Progenitor cell of endocrine pancreas (in vitro differentiated cells): Measurements from ENCODE around the gene EBF4. TPM values are rescaled to one million over a fixed set of nuclear protein-coding genes. Genes with fewer than 3 reads are reported as not detected.

Source experiments
- DNase-seq: peaks from one replicate; pipeline ENCODE4 v3.0.0; 2021; ENCODE audit warnings: low spot score; ENCODE audit not compliant: unreplicated experiment
- H3K27ac Mint-ChIP-seq: 2 replicates; pipeline ENCODE4 v1.8.0; 2021; ENCODE audit warnings: mild to moderate bottlenecking, moderate library complexity, mixed read lengths
- H3K27me3 Mint-ChIP-seq: 2 replicates; pipeline ENCODE4 v1.8.0; 2021; ENCODE audit warnings: mixed read lengths
- H3K36me3 Mint-ChIP-seq: 2 replicates; pipeline ENCODE4 v1.8.0; 2022; ENCODE audit warnings: mixed read lengths; ENCODE audit not compliant: insufficient read depth
- H3K4me1 Mint-ChIP-seq: 2 replicates; pipeline ENCODE4 v1.8.0; 2021; ENCODE audit warnings: low read depth, mixed read lengths
- H3K4me3 Mint-ChIP-seq: 2 replicates; pipeline ENCODE4 v1.8.0; 2021; ENCODE audit warnings: low read depth, mild to moderate bottlenecking, moderate library complexity, mixed read lengths
- H3K9me3 Mint-ChIP-seq: 2 replicates; pipeline ENCODE4 v1.8.0; 2021; ENCODE audit warnings: low read depth, mixed read lengths
- total RNA-seq: library from RNA; stranded (reverse); gene quantifications from 2 replicates; pipeline ENCODE4 v1.2.1, GENCODE V29; 2021
- TF ChIP-seq, protein P1 (sequence below): fragments of 200-600 bp; sonication (generic); IDR thresholded peaks from one replicate; pipeline ENCODE4 v1.5.0; 2021; ENCODE audit warnings: antibody characterized with exemption, mild to moderate bottlenecking; ENCODE audit not compliant: unreplicated experiment

Gene EBF4
- total RNA-seq, 1 donor from 2014 or later = 63.8 TPM

DNA sequence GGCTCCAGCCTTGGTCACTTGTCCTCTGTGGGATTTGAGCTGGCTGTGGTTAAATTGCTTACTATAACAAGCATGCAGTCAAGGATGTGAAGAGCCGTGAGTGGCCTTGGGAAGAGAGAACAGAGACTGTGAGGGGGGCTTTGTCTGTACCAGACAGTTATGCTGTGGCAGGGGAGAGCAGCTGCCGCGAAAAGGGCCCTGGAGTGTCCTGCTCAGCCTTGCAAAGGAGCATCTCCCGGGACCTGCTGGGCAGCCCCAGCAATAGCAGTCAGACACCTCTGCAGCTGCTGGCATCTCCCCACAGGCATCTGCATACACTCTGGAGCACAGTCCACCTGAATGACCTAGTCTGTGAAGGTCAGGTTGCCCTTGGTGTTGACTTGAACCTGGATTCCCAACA lies 6.3 kb downstream of the EBF4 start:
- H3K36me3 Mint-ChIP-seq = peaks cover 3% of the 10 kb centered on the region
- peak; percentile 3 for DNase-seq

GRCh38 chr20:2699775-2700413 lies 7.3 kb downstream of the EBF4 start:
- no peaks in the 10 kb centered on the region for H3K4me1 Mint-ChIP-seq
- no peak overlapping the region for H3K27ac Mint-ChIP-seq
- peaks cover 3% of the 10 kb centered on the region for H3K36me3 Mint-ChIP-seq
- H3K9me3 Mint-ChIP-seq = no peaks in the 10 kb centered on the region
- H3K4me3 Mint-ChIP-seq = no peak overlapping the region
- DNase-seq = no peak
- peaks cover 40% of the 10 kb centered on the region for H3K27me3 Mint-ChIP-seq
- TF ChIP-seq, protein P1, sequence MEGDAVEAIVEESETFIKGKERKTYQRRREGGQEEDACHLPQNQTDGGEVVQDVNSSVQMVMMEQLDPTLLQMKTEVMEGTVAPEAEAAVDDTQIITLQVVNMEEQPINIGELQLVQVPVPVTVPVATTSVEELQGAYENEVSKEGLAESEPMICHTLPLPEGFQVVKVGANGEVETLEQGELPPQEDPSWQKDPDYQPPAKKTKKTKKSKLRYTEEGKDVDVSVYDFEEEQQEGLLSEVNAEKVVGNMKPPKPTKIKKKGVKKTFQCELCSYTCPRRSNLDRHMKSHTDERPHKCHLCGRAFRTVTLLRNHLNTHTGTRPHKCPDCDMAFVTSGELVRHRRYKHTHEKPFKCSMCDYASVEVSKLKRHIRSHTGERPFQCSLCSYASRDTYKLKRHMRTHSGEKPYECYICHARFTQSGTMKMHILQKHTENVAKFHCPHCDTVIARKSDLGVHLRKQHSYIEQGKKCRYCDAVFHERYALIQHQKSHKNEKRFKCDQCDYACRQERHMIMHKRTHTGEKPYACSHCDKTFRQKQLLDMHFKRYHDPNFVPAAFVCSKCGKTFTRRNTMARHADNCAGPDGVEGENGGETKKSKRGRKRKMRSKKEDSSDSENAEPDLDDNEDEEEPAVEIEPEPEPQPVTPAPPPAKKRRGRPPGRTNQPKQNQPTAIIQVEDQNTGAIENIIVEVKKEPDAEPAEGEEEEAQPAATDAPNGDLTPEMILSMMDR = no peak

More for the DNA sequence above, 6.3 kb downstream of the EBF4 start:
- Mint-ChIP-seq H3K27me3 (peaks cover 44% of the 10 kb centered on the region), H3K9me3 (no peaks in the 10 kb centered on the region), H3K4me3 (no peak overlapping the region), H3K4me1 (no peaks in the 10 kb centered on the region), H3K27ac (no peak overlapping the region)
- TF ChIP-seq, protein P1 = no peak

DNA sequence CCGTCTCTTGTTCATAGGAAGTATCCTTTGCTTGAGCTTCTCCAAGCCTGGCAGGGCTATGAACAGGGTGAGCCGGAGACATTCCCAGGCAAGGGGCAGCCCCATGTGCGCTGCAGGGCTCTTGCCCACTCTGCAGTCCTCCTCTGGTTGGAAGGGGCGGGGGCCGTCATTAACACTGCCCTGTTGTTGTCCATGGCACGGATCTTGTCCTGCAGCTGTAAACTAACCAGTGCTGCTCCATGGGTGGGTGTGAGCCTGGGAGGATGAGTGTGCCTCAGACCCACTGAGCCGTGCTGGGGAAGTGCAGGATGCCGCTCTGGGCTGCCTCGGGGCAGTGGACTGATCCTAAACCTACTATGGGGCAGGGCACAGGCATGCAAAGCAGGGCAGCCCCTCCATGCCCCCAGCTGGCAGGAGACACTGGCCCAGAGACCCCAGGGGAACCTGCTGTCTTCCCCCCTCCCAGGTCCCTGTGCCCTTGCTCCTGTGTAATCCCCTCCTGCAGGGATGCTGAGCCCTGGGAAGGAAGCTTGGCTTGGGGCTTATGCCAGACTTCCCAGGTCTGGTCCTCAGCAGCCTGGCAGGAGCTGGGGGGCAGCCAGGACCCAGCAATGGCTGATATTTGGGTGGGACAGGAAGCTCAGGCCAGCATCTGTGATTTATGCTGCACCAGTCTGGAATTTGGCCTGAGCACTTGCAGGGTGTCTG lies 8.5 kb downstream of the EBF4 start:
- Mint-ChIP-seq H3K4me1 (peaks cover 1% of the 10 kb centered on the region), H3K36me3 (peaks cover under 1% of the 10 kb centered on the region), H3K9me3 (no peaks in the 10 kb centered on the region), H3K27me3 (peaks cover 28% of the 10 kb centered on the region), H3K4me3 (no peak overlapping the region), H3K27ac (no peak overlapping the region)
- TF ChIP-seq, protein P1 = no peak
- no peak for DNase-seq

- no peak for DNase-seq
- Mint-ChIP-seq H3K9me3 (no peaks in the 10 kb centered on the region), H3K36me3 (no peaks in the 10 kb centered on the region), H3K27me3 (peaks cover 24% of the 10 kb centered on the region), H3K4me1 (peaks cover 4% of the 10 kb centered on the region), H3K4me3 (no peak overlapping the region), H3K27ac (no peak overlapping the region)
- TF ChIP-seq, protein P1 = no peak
Measured at GRCh38 chr20:2701671-2702081, 9.1 kb downstream of the EBF4 start.

- Mint-ChIP-seq H3K4me3 (no peak overlapping the region), H3K27me3 (peaks cover 20% of the 10 kb centered on the region), H3K36me3 (peaks cover 1% of the 10 kb centered on the region), H3K27ac (no peak overlapping the region), H3K9me3 (no peaks in the 10 kb centered on the region), H3K4me1 (peaks cover 6% of the 10 kb centered on the region)
- no peak for DNase-seq
- TF ChIP-seq, protein P1 = no peak
Measured at GRCh38 chr20:2703716-2704475, 11.3 kb downstream of the EBF4 start.
